ENCODE measurements around the gene TSPAN2.

DNA sequence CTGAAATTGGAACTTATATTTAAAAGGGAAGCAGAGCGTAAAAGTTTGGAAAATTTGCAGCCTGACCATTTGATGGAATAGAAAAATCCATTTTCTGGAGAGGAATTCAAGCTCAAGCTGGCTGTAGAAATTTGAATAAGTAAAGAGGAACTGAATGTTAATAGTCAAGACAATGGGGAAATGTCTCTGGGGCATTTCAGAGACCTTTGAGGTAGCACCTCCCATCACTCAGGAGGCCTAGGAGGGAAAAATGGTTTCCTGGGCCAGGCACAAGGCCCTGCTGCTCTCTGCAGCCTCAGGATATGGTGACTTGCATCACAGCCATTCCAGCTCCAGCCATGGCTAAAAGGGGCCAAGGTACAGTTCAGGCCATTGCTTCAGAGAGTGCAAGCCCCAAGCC, 77.3 kb downstream of the TSPAN2 start:
- no peak for TF ChIP-seq EZH2 (IDR thresholded peaks at IDR 0.05; ENCODE audit: borderline replicate concordance)
- TF ChIP-seq, protein P1, sequence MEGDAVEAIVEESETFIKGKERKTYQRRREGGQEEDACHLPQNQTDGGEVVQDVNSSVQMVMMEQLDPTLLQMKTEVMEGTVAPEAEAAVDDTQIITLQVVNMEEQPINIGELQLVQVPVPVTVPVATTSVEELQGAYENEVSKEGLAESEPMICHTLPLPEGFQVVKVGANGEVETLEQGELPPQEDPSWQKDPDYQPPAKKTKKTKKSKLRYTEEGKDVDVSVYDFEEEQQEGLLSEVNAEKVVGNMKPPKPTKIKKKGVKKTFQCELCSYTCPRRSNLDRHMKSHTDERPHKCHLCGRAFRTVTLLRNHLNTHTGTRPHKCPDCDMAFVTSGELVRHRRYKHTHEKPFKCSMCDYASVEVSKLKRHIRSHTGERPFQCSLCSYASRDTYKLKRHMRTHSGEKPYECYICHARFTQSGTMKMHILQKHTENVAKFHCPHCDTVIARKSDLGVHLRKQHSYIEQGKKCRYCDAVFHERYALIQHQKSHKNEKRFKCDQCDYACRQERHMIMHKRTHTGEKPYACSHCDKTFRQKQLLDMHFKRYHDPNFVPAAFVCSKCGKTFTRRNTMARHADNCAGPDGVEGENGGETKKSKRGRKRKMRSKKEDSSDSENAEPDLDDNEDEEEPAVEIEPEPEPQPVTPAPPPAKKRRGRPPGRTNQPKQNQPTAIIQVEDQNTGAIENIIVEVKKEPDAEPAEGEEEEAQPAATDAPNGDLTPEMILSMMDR (IDR thresholded peaks at IDR 0.05; ENCODE audit: poor library complexity) = no peak
